ENCODE measurements around the gene FGF8.

- no peak for TF ChIP-seq CTCF (IDR thresholded peaks at IDR 0.05; ENCODE audit: low read length)
- TF ChIP-seq EZH2 (IDR thresholded peaks at IDR 0.05; ENCODE audit: borderline replicate concordance, low read length): no peak
Measured at GRCh38 chr10:101772017-101772894, 3.7 kb downstream of the FGF8 start.
